ENCODE measurements around the gene PLPP2.
"Not testable (repeated sequence)": the region's sequence is repeated elsewhere in the genome, so short reads cannot be mapped to it uniquely, and the experiment has no call there.

PLPP2 gene

GRCh38 chr19:269241-269640, 22.0 kb downstream of the PLPP2 start:
- no peak for DNase-seq (ENCODE audit: low read depth)

GRCh38 chr19:262125-262524, 29.1 kb downstream of the PLPP2 start:
- no peak for DNase-seq (ENCODE audit: low read depth)

GRCh38 chr19:256804-257203, 34.4 kb downstream of the PLPP2 start:
- DNase-seq (ENCODE audit: low read depth), result not testable (repeated sequence)

- not testable (repeated sequence) for DNase-seq (ENCODE audit: low read depth)
Measured at GRCh38 chr19:252421-253186, 38.6 kb downstream of the PLPP2 start.

GRCh38 chr19:246551-246950, 44.7 kb downstream of the PLPP2 start:
- DNase-seq (ENCODE audit: low read depth), result no peak

GRCh38 chr19:245900-246299, 45.3 kb downstream of the PLPP2 start:
- DNase-seq (ENCODE audit: low read depth), result not testable (repeated sequence)

GRCh38 chr19:245457-245856, 45.7 kb downstream of the PLPP2 start:
- DNase-seq (ENCODE audit: low read depth), result no peak

Data from non-pigmented ciliary epithelial cell (primary cell).